PFSK-1 (cell line): ENCODE measurements around the gene SKAP2.

ENCODE experiments used
- POLR2AphosphoS5 ChIP-seq: IDR thresholded peaks from 2 replicates; pipeline ENCODE4 v1.6.1; 2012; ENCODE audit warnings: low read depth, mild to moderate bottlenecking, control low read depth, low read length, moderate library complexity
- REST ChIP-seq, 2 experiments: IDR thresholded peaks; 2 replicates each; pipeline versions ENCODE4 v1.6.1 to v1.8.0; 2011 to 2012; ENCODE audit warnings: low read depth in 2 of 2, low read length in 2 of 2, control low read depth in 1 of 2, inconsistent platforms in 1 of 2, mild to moderate bottlenecking in 1 of 2, moderate library complexity in 1 of 2; ENCODE audit not compliant: insufficient read depth in 1 of 2
- SIN3A ChIP-seq: IDR thresholded peaks from 2 replicates; pipeline ENCODE4 v1.6.1; 2012; ENCODE audit warnings: mild to moderate bottlenecking, low read length, moderate library complexity, borderline replicate concordance; ENCODE audit not compliant: insufficient read depth
- TAF1 ChIP-seq: IDR thresholded peaks from 2 replicates; pipeline ENCODE4 v1.6.1; 2012; ENCODE audit warnings: low read length, control low read depth, borderline replicate concordance; ENCODE audit not compliant: insufficient read depth

GRCh38 chr7:26656735-26657134, 207.7 kb downstream of the SKAP2 start:
- TF ChIP-seq POLR2AphosphoS5 (no peak), REST (IDR thresholded peaks at IDR 0.05; ENCODE audit: insufficient read depth in 1 of 2, low read depth in 2 of 2, low read length in 2 of 2) (no peak), TAF1 (no peak), SIN3A (no peak)
